GM23338 (cell line): ENCODE data around the gene FHIT.

ENCODE experiments used
- CTCF ChIP-seq, 2 experiments: fragments of 200-600 bp in 1 of 2; sonication (generic) in 1 of 2; conservative IDR thresholded peaks; 2 replicates each; pipeline versions ENCODE4 v1.5.1 to v1.6.1; 2016 to 2017; ENCODE audit warnings: antibody characterized with exemption in 2 of 2, low read depth in 2 of 2, mild to moderate bottlenecking in 2 of 2, moderate library complexity in 1 of 2
- ETS1 ChIP-seq: IDR thresholded peaks from 2 replicates; pipeline ENCODE4 v1.6.1; 2016; ENCODE audit warnings: antibody characterized with exemption
- EZH2 ChIP-seq: fragments of 200-600 bp; sonication (generic); IDR thresholded peaks from one replicate; pipeline ENCODE4 v1.8.0; 2017; ENCODE audit warnings: antibody characterized with exemption, mild to moderate bottlenecking, low read depth; ENCODE audit not compliant: unreplicated experiment
- EZH2phosphoT487 ChIP-seq: fragments of 200-600 bp; sonication (generic); IDR thresholded peaks from one replicate; pipeline ENCODE4 v1.8.1; 2018; ENCODE audit warnings: antibody characterized with exemption; ENCODE audit not compliant: unreplicated experiment
- JUNB ChIP-seq: IDR thresholded peaks from one replicate; pipeline ENCODE4 v1.6.1; 2016; ENCODE audit warnings: antibody characterized with exemption; ENCODE audit not compliant: unreplicated experiment
- POLR2AphosphoS5 ChIP-seq: IDR thresholded peaks from 2 replicates; pipeline ENCODE4 v1.6.1; 2016; ENCODE audit warnings: antibody characterized with exemption, low read depth
- REST ChIP-seq: IDR thresholded peaks from one replicate; pipeline ENCODE4 v1.6.1; 2018; ENCODE audit warnings: antibody characterized with exemption; ENCODE audit not compliant: unreplicated experiment
- STAT1 ChIP-seq: IDR thresholded peaks from one replicate; pipeline ENCODE4 v1.6.1; 2016; ENCODE audit warnings: antibody characterized with exemption; ENCODE audit not compliant: unreplicated experiment

- TF ChIP-seq EZH2 = no peak
- TF ChIP-seq CTCF (conservative IDR thresholded peaks at IDR 0.05; ENCODE audit: low read depth in 2 of 2) = no peak
- TF ChIP-seq REST = no peak
- TF ChIP-seq POLR2AphosphoS5 = no peak
- no peak for TF ChIP-seq STAT1
- no peak for TF ChIP-seq JUNB
- no peak for TF ChIP-seq EZH2phosphoT487
- no peak for TF ChIP-seq ETS1
These were observed 476.6 kb downstream of the FHIT start for GRCh38 chr3:60774617-60775016.
